ENCODE data around the gene ZSWIM5. TPM values are rescaled to one million over a fixed set of nuclear protein-coding genes. Genes with fewer than 3 reads are reported as not detected.

ZSWIM5 gene
- polyA plus RNA-seq, 1 donor (not counting 4 experiments of a cell fraction or from before 2014, with no cell fraction given), result 0.03 TPM

DNA sequence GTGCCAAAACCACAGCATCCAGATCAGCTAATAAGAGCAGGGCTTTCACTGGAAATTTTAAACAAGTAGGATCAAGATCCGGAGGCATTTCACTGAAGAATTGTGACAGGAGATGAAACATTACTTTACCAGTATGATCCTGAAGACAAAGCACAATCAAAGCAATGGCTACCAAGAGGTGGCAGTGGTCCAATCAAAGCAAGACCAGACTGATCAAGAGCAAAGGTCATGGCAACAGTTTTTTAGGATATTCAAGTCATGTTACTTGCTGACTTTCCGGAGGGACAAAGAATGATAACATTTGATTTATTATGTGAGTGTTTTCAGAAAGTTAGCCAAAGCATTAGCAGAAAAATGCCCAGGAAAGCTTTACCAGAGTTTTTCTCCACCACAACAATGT is 8.2 kb downstream of the ZSWIM5 start:
- Histone ChIP-seq H2AFZ (ENCODE audit: control insufficient read depth, low read length) (no peak overlapping the region), H3K9me3 (ENCODE audit: control insufficient read depth, low read depth, low read length) (no peaks in the 10 kb centered on the region), H3K9ac (ENCODE audit: control insufficient read depth, extremely low read depth, insufficient read depth, low read length) (no peak overlapping the region), H4K20me1 (ENCODE audit: control insufficient read depth, extremely low read depth, insufficient read depth, low read length) (no peaks in the 10 kb centered on the region), H3K4me2 (ENCODE audit: control insufficient read depth, extremely low read depth, insufficient read depth, low read depth, low read length) (no peak overlapping the region), H3K4me3 (ENCODE audit: control insufficient read depth in 2 of 3, extremely low read depth in 1 of 3, insufficient read depth in 2 of 3, low read depth in 1 of 3, low read length in 3 of 3) (no peak overlapping the region), H3K27ac (ENCODE audit: control insufficient read depth, insufficient read depth, low read length) (no peak overlapping the region), H3K36me3 (ENCODE audit: control insufficient read depth in 2 of 2, extremely low read depth in 1 of 2, insufficient read depth in 2 of 2, low read length in 2 of 2) (no peaks in the 10 kb centered on the region), H3K9me1 (ENCODE audit: control insufficient read depth, extremely low read depth, insufficient read depth, low read length) (no peaks in the 10 kb centered on the region), H3K4me1 (ENCODE audit: control insufficient read depth, extremely low read depth, insufficient read depth, low read length) (no peaks in the 10 kb centered on the region), H3K79me2 (ENCODE audit: control insufficient read depth, insufficient read depth, low read length) (no peaks in the 10 kb centered on the region), H3K27me3 (ENCODE audit: control insufficient read depth, extremely low read depth, insufficient read depth, low read length) (peaks cover 3% of the 10 kb centered on the region)
- dilution Hi-C loops (cut with MboI; ENCODE audit: extremely low pct_ligation_motif_present, low sequenced_read_pairs), result no loop called here
- FAIRE-seq (no peak), DNase-seq (ENCODE audit: low read depth, low spot score) (no peak)
- no peak for TF ChIP-seq EZH2 (IDR thresholded peaks at IDR 0.05; ENCODE audit: low read length)
- TF ChIP-seq, protein P1, sequence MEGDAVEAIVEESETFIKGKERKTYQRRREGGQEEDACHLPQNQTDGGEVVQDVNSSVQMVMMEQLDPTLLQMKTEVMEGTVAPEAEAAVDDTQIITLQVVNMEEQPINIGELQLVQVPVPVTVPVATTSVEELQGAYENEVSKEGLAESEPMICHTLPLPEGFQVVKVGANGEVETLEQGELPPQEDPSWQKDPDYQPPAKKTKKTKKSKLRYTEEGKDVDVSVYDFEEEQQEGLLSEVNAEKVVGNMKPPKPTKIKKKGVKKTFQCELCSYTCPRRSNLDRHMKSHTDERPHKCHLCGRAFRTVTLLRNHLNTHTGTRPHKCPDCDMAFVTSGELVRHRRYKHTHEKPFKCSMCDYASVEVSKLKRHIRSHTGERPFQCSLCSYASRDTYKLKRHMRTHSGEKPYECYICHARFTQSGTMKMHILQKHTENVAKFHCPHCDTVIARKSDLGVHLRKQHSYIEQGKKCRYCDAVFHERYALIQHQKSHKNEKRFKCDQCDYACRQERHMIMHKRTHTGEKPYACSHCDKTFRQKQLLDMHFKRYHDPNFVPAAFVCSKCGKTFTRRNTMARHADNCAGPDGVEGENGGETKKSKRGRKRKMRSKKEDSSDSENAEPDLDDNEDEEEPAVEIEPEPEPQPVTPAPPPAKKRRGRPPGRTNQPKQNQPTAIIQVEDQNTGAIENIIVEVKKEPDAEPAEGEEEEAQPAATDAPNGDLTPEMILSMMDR (optimal IDR thresholded peaks at IDR 0.05 in 1 of 3, IDR thresholded peaks at IDR 0.05 in 1 of 3, conservative IDR thresholded peaks at IDR 0.05 in 1 of 3; ENCODE audit: extremely low read depth in 1 of 3, insufficient read depth in 2 of 3, low read length in 3 of 3), result no peak

DNA sequence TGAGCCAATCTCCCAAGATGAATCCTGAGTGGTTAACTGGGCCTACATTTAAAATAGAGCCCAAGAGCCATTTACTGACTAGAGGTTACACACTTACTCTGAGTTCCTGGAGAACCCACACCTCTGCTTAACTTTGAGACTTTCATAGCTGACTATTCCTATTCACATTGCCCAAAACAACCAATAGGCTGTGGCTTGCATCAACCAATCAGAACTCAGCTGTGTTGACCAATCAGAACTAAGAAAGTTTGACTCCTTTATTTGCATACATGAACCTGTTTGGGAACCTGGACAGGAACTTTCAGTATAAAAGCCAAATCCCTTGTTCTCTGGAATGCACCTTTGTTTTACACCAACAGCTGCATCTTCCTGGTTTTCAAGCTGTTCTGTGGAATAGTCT is 9.5 kb downstream of the ZSWIM5 start:
- Histone ChIP-seq H3K9me1 (ENCODE audit: control insufficient read depth, extremely low read depth, insufficient read depth, low read length) (no peaks in the 10 kb centered on the region), H4K20me1 (ENCODE audit: control insufficient read depth, extremely low read depth, insufficient read depth, low read length) (no peaks in the 10 kb centered on the region), H3K9ac (ENCODE audit: control insufficient read depth, extremely low read depth, insufficient read depth, low read length) (no peak overlapping the region), H3K4me1 (ENCODE audit: control insufficient read depth, extremely low read depth, insufficient read depth, low read length) (no peaks in the 10 kb centered on the region), H3K9me3 (ENCODE audit: control insufficient read depth, low read depth, low read length) (no peaks in the 10 kb centered on the region), H3K4me3 (ENCODE audit: control insufficient read depth in 2 of 3, extremely low read depth in 1 of 3, insufficient read depth in 2 of 3, low read depth in 1 of 3, low read length in 3 of 3) (no peak overlapping the region), H3K36me3 (ENCODE audit: control insufficient read depth in 2 of 2, extremely low read depth in 1 of 2, insufficient read depth in 2 of 2, low read length in 2 of 2) (no peaks in the 10 kb centered on the region), H3K27ac (ENCODE audit: control insufficient read depth, insufficient read depth, low read length) (no peak overlapping the region), H3K79me2 (ENCODE audit: control insufficient read depth, insufficient read depth, low read length) (no peaks in the 10 kb centered on the region), H2AFZ (ENCODE audit: control insufficient read depth, low read length) (no peak overlapping the region), H3K4me2 (ENCODE audit: control insufficient read depth, extremely low read depth, insufficient read depth, low read depth, low read length) (no peak overlapping the region), H3K27me3 (ENCODE audit: control insufficient read depth, extremely low read depth, insufficient read depth, low read length) (no peaks in the 10 kb centered on the region)
- DNase-seq (ENCODE audit: low read depth, low spot score), result no peak
- dilution Hi-C loops (cut with MboI; ENCODE audit: extremely low pct_ligation_motif_present, low sequenced_read_pairs), result no loop called here
- FAIRE-seq, result no peak
- TF ChIP-seq, protein P1 (optimal IDR thresholded peaks at IDR 0.05 in 1 of 3, IDR thresholded peaks at IDR 0.05 in 1 of 3, conservative IDR thresholded peaks at IDR 0.05 in 1 of 3; ENCODE audit: extremely low read depth in 1 of 3, insufficient read depth in 2 of 3, low read length in 3 of 3), result no peak
- TF ChIP-seq EZH2 (IDR thresholded peaks at IDR 0.05; ENCODE audit: low read length), result no peak

Data from keratinocyte (primary cell).